KBM-7 (cell line): ENCODE measurements around the gene MMAA.
"Not testable (repeated sequence)": the region's sequence is repeated elsewhere in the genome, so short reads cannot be mapped to it uniquely, and the experiment has no call there.

Experiments used
- DNase-seq: peaks from one replicate; pipeline ENCODE4 v3.0.0-alpha.2; 2015
- in situ Hi-C: fragments of 300-500 bp; cut with MboI; formaldehyde crosslinking; loops from 2 replicates; pipeline ENCODE4 v1.14.3; 2020; ENCODE audit warnings: low sequenced_read_pairs, low pct_unique_long_range_greater_than_20kb, mixed read lengths

MMAA gene

DNA sequence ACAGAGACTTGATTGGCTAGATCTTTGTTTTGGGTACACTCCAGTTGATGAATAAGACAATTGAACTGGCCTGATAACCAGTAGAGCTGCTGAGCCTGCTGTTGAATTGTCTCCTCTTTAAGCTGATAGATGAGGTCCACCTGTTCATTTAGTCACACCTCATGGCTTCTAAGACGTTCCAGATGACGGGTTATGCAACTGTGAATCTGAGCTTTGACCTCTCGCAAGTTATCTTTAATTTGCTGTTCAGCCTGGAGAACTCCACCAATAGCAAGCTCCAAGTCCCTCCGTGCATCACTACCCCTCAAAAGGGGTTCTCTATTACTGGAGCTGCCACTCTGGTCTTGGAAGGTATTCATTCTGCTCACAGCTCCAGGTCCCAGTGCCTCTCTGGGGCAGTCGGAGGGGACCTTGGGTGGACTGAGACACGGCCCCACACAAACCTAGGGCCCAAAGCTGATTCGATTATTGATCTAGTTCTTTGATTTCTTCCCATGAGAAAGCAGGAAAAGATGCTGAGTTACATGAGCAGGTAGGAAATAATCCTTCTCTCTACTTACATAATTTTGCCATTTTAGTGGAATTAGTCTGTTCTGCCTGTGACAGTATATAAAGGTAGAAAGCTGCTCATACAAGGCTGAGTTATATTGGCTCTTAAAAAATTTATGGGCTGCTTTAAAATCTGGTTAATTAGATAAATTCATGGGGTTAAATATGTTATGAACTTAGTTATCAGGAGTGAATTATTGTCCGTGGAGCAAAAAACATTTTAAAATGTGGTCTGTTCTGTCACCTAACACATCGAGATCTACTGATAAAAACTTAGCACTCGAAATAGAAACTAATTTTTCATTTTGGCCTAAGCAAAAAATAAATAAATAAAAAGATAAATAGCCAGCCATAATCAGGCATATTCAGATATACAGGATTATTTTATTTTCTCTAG, 6.8 kb downstream of the MMAA start:
- in situ Hi-C loops, result no loop called here
- no peak for DNase-seq

DNA sequence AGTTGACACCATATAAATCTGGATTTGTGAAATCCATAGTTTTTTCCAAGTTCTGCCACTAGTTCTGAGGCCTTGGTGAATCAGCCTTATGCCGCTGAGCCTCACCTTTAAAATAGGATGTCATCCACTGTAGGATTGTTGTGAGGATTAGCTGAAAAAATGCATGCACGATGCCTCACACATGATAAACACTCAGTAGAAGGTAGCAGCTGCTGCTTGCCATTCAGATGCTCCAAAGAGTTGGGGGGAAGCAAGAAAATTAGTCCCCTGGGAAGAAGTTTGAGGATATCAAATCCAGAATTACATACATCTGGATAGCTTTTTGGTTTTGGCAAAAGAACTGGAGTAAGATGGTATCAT, 7.4 kb downstream of the MMAA start:
- DNase-seq, result no peak
- in situ Hi-C loops, result no loop called here

DNA sequence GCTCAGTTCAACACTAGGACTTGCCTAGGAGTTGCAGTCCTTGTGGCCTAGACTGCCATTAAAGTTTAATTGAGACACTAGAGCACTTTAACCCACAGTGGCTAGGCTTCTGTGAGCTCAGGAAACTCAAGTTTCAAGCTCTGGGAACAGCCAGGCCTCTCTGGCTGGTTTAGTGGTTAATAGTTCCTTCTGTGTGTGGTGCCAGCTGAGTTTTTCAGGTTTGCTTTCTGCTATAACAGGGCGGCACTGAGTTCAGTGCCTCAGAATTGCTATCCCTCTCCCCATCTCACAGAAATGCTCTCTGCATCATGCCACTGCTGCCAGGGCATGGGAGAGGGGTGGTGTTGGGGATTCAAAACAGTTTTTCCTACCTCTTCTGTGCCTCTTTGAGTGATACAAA, 15.9 kb downstream of the MMAA start:
- in situ Hi-C loops, result no loop called here
- DNase-seq, result no peak

DNA sequence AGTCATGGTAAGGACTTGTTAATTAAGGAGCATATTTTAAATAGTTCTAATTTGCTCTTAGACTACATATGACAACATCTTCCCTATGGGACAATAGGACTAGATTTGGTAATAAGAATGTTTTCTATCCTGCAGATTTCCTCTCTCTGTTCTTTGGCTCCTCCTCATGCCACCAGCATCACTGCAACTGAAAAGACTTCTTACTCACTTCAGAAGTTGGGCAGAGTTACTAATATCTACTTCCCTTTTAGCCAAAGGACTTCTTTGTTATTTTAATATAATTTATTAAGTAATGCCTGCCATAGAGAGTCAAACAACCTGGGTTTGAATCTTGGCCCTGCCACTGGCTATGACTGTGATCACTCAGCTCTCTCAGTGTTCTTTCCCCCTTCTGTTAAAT, 16.4 kb downstream of the MMAA start:
- no peak for DNase-seq
- in situ Hi-C loops, result no loop called here

DNA sequence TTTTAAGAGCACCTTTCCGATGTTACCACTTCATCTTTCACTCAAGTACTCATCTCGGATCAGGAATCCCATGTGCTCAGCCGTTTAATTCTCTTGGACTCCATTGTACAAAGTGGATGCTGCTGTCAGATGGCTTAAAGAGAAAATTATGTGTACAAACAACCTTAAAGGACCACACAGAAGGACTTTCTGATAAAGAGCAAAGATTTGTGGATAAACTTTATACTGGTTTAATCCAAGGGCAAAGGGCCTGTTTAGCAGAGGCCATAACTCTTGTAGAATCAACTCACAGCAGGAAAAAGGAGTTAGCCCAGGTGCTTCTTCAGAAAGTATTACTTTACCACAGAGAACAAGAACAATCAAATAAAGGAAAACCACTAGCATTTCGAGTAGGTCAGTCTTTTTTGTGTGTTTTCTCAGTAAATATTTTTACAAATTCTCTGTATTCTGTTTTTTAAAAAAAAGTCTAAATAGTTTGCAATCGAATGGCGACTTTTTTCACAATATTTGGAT, 20.1 kb downstream of the MMAA start:
- DNase-seq, result no peak
- in situ Hi-C loops, result no loop called here

DNA sequence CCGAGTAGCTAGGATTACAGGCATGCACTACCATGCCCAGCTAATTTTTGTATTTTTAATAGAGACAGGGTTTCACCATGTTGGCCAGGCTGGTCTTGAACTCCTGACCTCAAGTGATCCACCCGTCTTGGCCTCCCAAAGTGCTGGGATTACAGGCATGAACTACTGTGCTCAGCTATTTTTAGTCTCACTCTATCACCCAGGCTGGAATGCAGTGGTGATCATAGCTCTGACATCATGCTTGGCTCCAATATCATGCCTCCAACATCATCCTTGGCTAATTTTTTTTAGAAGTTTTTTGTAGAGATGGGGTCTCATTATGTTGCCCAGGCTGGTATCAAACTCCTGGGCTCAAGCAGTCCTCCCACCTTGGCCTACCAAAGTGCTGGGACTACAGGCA, 21.1 kb downstream of the MMAA start:
- DNase-seq, in situ Hi-C loops: not testable (repeated sequence)

DNA sequence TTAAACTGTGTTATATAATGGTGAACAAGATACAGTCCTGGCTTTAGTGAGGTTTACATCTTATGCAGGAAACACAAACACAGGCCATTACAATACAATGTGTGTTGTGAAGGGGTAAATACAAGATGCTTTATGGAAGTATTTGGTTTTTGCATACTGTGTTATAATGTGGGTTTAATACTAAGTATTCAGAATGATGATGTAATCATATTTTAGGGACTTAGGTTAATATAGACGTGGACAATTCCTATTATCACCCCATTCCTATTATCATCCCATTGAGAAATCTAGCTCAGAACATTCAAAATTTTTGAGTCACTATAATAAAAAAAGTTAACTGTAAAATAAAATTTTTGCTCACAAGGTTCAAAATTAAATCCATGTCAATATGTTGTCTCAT, 24.1 kb downstream of the MMAA start:
- in situ Hi-C loops, result no loop called here
- no peak for DNase-seq

DNA sequence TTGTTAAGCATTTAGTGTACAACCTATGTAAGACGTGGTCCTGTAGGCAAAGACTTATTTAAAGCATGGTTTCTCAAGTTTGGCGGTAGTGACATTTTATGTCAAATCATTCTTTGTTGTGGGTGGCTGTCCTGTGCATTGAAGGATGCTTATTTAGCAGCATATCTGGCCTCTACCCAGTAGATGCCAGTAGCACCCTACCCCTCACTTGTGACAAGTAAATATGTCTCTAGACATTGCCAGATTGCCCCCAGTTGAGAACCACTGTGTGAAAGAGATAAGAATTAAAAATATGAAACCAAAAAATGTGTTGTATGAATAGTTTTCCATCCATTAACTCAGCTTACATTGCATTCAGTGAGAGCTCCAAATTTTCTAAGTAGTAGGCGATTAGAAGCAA, 25.5 kb downstream of the MMAA start:
- DNase-seq, result no peak
- in situ Hi-C loops, result no loop called here

DNA sequence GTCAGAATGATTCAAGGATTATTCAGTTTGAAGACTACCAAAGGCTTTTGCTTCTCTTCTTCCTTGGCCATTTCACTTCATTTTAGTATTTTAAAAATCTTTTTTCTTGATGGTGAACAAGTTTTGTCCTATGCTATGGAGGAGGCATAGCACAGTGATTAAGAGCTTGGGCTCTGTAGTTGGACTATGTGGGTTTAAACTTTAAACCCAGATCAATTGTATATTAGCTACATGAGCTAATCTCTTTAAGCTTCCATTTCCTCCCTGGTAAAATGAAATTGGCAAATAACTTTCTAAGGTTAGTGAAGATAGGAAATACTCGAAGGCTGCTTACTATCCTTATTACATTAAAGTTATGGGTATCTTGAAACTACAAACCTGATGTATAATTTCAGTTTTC, 37.0 kb downstream of the MMAA start:
- DNase-seq, result no peak
- in situ Hi-C loops, result no loop called here

DNA sequence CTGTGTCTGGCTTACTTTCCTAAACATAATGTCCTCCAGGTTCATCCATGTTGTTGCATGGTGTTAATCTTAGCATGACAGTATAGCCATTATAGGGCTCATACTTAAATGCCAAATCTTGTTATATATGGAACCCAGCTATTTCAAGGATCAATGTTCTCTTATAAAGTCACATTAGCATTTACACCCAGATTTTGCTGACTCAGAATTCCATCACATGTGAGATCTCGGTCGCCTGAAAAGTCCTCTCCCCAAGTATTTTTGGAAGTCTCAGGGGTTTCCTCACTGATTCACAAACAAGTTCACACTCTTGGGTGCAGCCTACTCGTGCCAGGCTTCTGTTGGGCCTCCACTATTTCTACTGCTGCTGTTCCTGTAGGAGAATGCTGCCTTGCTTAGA, 40.9 kb downstream of the MMAA start:
- no peak for DNase-seq
- in situ Hi-C loops, result no loop called here

DNA sequence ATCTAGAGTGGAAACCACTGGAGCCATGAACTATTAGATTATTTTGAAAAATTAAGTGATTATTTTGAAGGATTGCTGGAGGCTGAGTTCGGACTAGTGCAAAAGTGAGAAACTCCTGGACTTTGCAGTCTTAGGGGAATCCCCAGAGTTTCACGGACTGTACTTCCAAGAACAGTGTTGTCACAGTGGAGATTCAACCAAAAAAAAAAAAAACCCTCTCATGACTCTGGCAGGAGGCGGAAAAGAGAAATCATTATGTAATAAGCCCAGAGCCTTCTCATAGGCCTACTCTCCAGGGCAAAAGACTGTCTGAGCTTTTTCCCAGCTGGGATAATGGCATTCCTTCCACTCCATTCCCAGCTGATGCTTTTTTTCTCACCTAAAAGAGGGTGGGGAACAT, 44.0 kb downstream of the MMAA start:
- DNase-seq, result no peak
- in situ Hi-C loops, result no loop called here

DNA sequence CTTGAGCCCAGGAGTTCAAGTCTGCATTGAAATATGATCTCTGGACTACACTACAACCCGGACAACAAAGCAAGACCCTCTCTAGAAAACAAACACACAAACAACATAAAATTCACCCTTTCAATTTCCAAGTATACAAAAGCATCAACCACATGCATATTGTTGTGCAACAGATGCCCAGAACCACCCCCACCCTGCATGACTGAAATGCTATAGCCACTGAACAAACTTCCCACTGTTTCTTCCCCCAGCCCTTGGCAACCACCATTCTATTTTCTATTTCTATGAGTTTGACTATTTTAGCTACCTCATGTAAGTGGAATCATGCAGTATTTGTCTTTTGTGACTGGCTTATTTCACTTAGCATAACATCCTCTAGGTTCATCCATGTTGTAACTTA, 46.6 kb downstream of the MMAA start:
- DNase-seq, result no peak
- in situ Hi-C loops, result no loop called here

DNA sequence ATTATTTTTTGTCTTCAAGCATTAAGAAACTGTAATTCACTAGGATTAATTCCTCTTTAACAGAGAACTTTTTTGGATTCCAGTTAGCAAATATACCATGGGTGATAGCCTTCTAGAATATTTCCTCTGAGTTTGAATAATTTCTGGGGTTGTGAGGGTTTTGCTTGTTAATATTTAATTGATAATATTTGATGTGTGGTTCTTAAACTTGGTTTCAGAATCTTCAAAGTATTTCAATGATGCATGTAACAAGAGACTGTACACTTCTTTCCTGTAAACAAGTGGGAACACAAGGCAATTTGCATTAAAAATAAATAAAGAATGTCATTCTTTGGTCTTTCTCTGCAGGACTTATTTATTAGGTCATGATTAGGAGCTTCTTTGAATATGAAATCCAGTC, 51.2 kb downstream of the MMAA start:
- in situ Hi-C loops, result no loop called here

DNA sequence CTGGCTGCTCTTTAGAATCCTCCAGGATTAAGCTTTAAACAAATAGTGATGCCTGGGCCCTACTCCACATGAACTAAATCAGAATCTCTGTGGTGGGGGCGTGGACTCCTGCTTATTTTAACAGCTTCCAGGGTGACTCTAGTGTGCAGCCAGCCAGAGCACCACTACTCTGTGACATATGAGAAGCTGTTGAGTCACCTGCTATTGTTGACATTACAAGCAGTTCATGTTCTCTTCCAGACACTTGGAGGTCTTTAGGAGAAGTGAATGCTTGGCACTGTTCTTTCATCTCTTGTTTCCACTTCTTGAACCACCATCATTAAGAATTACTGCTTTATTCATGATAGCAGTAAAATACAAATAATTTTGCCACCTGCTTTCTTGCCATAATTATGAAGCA, 60.3 kb downstream of the MMAA start:
- in situ Hi-C loops, result no loop called here
- no peak for DNase-seq

More for the DNA sequence above, 51.2 kb downstream of the MMAA start:
- no peak for DNase-seq

DNA sequence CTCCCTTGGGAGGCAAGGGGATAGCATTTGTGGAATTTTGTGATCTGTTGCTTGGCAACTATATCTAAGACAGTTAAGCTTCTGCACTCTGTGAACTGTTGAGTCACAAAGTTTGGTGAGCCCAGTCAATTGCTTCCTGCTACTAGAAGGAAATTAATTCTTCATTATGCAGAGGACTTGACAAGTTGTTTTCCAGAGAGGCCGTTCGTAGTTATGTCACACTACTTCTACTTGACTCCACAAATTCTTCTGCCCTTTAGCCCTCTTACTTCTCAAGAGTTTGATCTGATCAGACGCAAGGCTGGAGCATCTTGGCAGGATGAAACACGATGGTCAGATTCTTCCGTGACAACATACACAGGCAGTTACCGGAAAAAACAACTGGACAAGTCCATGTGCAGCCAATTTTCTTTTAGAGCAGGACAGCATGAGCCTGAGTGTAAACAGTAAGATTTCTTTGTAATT, 60.8 kb downstream of the MMAA start, which contains the start of gene C4orf51:
TSS of gene C4orf51 (plus strand) at position 156 of the 465 bp plus-strand sequence. CDS start at position 214, 58 bp downstream.
- no peak for DNase-seq
- in situ Hi-C loops, result no loop called here

DNA sequence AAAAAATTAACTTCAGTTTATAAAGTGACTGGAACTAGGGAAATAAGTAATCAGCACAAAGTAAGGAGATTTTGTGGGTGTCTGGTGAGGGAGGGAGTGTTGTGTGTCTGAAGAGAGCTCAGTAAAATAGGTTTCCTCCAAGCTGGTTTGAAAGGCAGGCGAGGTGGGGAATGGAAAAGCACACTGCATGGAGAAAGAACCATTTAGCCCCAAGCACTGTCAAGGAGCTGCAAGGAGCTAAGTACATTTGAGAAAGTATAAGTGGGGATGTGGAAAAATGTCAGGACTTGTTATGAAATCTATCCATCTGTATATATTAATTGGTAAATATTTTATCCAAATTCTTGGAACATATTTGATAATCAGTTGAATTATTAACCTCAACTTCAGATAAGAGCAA, 61.7 kb downstream of the MMAA start:
- no peak for DNase-seq
- in situ Hi-C loops, result no loop called here

DNA sequence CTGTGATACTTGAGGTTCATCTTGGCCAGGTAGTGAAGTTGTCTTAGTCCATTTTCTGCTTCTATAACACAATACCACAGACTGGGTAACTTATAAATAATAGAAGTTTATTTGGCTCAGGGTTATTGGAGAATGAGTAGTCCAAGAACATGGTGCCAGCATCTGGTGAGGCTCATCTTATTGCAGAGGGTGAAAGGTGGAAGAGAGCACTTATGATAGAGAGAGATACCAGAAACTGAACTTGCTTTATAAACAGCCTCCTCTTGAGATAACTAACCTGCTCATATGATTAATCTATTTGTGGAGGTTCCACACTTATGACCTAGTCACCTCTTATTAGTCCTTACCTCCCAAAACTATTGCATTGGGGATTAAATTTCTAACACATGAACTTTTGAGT, 62.3 kb downstream of the MMAA start:
- in situ Hi-C loops, result no loop called here
- DNase-seq, result no peak

DNA sequence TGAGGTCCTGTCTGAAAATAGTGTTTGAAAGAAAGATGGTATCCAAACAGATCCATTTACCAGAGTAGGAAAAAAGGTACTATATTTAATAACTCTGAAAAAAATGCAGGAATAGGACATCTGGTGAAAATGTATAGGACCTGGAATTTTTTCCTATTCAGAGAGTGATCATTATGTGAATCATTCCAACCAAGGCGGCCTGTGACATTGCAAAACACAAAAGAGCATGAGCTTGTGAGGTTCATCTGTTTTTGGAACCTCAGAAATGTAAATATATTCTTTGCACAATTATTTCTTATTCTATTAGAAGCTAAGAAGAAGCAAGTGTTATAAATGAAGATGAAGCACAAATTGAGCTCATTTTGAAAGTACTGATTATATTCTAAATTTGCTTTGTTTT, 62.8 kb downstream of the MMAA start:
- no peak for DNase-seq
- in situ Hi-C loops, result no loop called here

DNA sequence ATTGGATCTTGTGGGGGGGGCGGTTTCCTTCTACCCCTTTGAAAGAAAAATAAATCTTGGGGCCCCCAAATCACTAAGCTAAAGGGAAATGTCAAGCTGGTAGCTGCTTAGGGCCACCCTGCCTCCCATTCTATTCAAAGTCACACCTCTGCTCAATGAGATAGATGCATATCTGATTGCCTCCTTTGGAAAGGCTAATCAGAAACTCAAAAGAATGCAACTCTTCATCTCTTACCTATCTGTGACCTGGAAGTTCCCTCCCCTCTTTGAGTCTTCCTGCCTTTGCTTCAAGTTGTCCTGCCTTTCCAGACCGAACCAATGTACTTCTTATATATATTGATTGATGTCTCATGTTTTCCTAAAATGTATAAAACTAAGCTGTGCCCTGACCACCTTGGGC, 67.8 kb downstream of the MMAA start:
- in situ Hi-C loops, result no loop called here
- DNase-seq, result no peak

DNA sequence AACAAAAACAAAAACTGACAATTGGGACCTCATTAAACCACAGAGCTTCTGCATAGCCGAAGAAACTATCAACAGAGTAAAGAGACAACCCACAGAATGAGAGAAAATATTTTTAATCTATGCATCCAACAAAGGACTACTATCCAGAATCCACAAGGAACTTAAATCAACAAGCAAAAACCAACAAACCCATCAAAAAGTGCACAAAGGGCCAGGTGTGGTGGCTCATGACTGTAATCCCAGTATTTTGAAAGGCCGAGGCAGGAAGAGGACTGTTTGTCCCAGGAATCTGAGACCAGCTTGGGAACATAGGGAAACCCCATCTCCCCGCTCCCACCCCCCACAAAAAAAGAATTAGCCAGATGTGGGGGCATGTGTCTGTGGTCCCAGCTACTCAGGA, 71.4 kb downstream of the MMAA start:
- DNase-seq, result no peak
- in situ Hi-C loops, result no loop called here

DNA sequence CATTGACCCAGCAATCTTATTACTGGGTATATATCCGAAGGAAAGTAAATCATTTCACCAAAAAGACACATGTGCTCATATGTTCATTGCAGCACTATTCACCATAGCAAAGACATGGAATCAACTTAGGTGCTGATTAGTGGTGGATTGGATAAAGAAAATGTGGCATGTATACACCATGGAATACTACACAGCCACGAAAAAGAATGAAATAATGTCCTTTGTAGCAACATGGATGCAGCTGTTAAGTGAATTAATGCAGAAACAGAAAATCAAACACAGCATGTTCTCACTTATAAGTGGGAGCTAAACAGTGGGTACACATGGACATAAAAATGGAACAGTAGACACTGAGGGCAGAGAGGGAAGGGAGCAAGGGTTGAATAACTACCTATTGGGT, 72.2 kb downstream of the MMAA start:
- DNase-seq, in situ Hi-C loops: not testable (repeated sequence)
